Kidney (tissue), 14 donors: Measurements from ENCODE around the gene MSI2. TPM values are rescaled to one million over a fixed set of nuclear protein-coding genes. Genes with fewer than 3 reads are reported as not detected.

Experiments used
- DNase-seq, 5 donors: peaks; one replicate each; pipeline ENCODE4 v3.0.0-alpha.2; 2013 to 2020
- FAIRE-seq: peaks from 2 replicates; lab custom pipeline; 2012; peaks lifted over from hg19 to GRCh38; lab: Jason Lieb, UNC
- H3K27ac ChIP-seq, 2 donors: one replicate each; pipeline ENCODE4 v1.7.0; 2013; ENCODE audit warnings: low read depth in 2 of 2, low read length in 2 of 2, inconsistent platforms in 1 of 2
- H3K27me3 ChIP-seq: one replicate; pipeline ENCODE4 v1.7.1; 2013; ENCODE audit warnings: low read length, inconsistent platforms; ENCODE audit not compliant: control insufficient read depth, insufficient read depth
- H3K36me3 ChIP-seq, 3 donors: one replicate each; pipeline versions ENCODE4 v1.7.0 to v1.7.1; 2013; ENCODE audit warnings: low read length in 3 of 3, control low read depth in 1 of 3, inconsistent platforms in 1 of 3; ENCODE audit not compliant: insufficient read depth in 3 of 3, control insufficient read depth in 2 of 3
- H3K4me1 ChIP-seq, 3 donors: one replicate each; pipeline versions ENCODE4 v1.7.0 to v1.7.1; 2013; ENCODE audit warnings: low read length in 3 of 3, inconsistent platforms in 1 of 3, low read depth in 1 of 3; ENCODE audit not compliant: control insufficient read depth in 2 of 3, insufficient read depth in 2 of 3
- H3K4me3 ChIP-seq, 3 donors: one replicate each; pipeline versions ENCODE4 v1.7.0 to v1.8.1; 2013; ENCODE audit warnings: low read length in 3 of 3, control low read depth in 1 of 3, inconsistent platforms in 1 of 3
- H3K9ac ChIP-seq, 3 donors: one replicate each; pipeline versions ENCODE4 v1.7.0 to v1.7.1; 2013; ENCODE audit warnings: low read length in 3 of 3, control low read depth in 1 of 3, inconsistent platforms in 1 of 3
- H3K9me3 ChIP-seq, 3 donors: one replicate each; pipeline versions ENCODE4 v1.7.0 to v1.7.1; 2013; ENCODE audit warnings: low read length in 3 of 3, control low read depth in 1 of 3, inconsistent platforms in 1 of 3; ENCODE audit not compliant: control insufficient read depth in 2 of 3, insufficient read depth in 1 of 3
- CTCF ChIP-seq: IDR thresholded peaks from 3 replicates; pipeline ENCODE4 v1.5.1; 2012; ENCODE audit warnings: mild to moderate bottlenecking, moderate library complexity, borderline replicate concordance; ENCODE audit not compliant: insufficient read depth; ENCODE audit errors: extremely low read depth
- intact Hi-C: fragments of 100-400 bp; cut with DNase I; formaldehyde crosslinking; loops from one replicate; pipeline ENCODE4 v1.11.1; 2022
- polyA plus RNA-seq: library from polyadenylated mRNA; stranded (reverse); fragments of 350-450 nt; fragmentation: Illumina TruSeq; extraction: RNeasy Lipid Tissue Mini Kit (QIAGEN cat#74804); gene quantifications from one replicate; pipeline ENCODE4 v1.2.3, GENCODE V29; 2014; ENCODE audit warnings: low read depth, low replicate concordance; ENCODE audit not compliant: insufficient read depth
- total RNA-seq: library from RNA; stranded (reverse); fragmentation: NEBNext Ultra II Directional; extraction: Animal tissue kit (Norgen Biotek cat#: 25700); gene quantifications from one replicate; pipeline ENCODE4 v1.2.1, GENCODE V29; 2021
- donor health status: control.
- donor health status: control.
- donor health status: control.
- donor health status: control.
- donor health status: control.
- donor health status: DM: yes; HTN: yes; CAD: no.
- donor health status: Normal renal cell carcinoma (clear cell type).

The MSI2 gene
- total and polyA plus RNA-seq, 2 donors from 2014 or later = 69.2 to 151 TPM

- Histone ChIP-seq H3K4me1 (peaks cover 0 to 14% (median 13%) of the 10 kb centered on the region in 3 donors), H3K9me3 (no peaks in the 10 kb centered on the region), H3K27me3 (no peaks in the 10 kb centered on the region), H3K27ac (no peak overlapping the region), H3K9ac (no peak overlapping the region), H3K36me3 (peaks cover 0 to 8% (median 3%) of the 10 kb centered on the region in 3 donors), H3K4me3 (no peak overlapping the region)
- FAIRE-seq = no peak
- intact Hi-C loops = no loop called here
- TF ChIP-seq CTCF = no peak
- no peak for DNase-seq
Measured at GRCh38 chr17:57324631-57325030, 68.3 kb downstream of the MSI2 start.

DNA sequence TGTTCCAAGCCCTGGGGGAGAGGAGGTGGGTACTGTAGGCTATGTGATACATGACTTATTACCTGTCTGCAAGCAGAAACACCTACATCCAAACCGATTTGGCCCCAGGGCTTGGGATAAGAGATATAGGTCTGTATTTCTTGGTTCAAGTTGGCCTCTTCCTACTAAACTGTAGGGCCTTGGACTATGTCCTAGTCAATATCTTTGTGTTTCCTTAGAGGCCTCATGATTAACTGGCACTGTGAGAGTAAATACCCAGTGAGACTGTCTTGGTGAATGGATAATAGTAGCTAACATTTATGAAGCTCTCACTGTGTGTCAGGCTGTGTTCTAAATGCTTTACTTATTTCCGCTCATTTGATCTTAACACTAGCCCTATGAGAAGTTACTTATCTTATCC is 70.0 kb downstream of the MSI2 start:
- no peak for TF ChIP-seq CTCF
- FAIRE-seq (no peak), DNase-seq (no peak)
- H3K9ac ChIP-seq = no peak overlapping the region
- peaks cover 0 to 21% (median 16%) of the 10 kb centered on the region in 3 donors for H3K4me1 ChIP-seq
- intact Hi-C loops = no loop called here
- H3K9me3 ChIP-seq = no peaks in the 10 kb centered on the region
- no peak overlapping the region for H3K27ac ChIP-seq
- no peaks in the 10 kb centered on the region for H3K27me3 ChIP-seq
- H3K4me3 ChIP-seq = no peak overlapping the region
- peaks cover 0 to 8% (median 3%) of the 10 kb centered on the region in 3 donors for H3K36me3 ChIP-seq

DNA sequence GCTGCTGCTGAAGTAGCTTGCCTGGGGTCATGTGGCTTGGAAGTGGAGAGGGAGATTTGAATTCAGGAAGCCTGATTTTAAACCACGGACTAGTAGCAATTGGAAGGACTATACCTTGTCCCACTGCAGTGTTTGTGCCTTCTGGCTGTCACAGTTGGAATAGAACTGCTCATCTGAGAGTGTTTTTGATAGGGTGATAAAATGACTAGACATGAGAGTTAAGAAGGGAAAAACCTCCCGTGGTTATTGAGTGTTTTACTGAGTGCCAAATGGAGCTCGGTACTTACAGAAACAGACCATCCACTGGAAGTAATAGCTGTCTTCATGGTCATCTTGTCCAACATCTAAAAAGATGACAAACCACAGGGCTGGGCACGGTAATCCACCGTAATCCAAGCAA is 70.4 kb downstream of the MSI2 start:
- H3K9ac ChIP-seq = no peak overlapping the region
- peaks cover 0 to 8% (median 3%) of the 10 kb centered on the region in 3 donors for H3K36me3 ChIP-seq
- intact Hi-C loops = no loop called here
- H3K9me3 ChIP-seq = no peaks in the 10 kb centered on the region
- H3K27ac ChIP-seq = no peak overlapping the region
- peaks cover 0 to 24% (median 16%) of the 10 kb centered on the region in 3 donors for H3K4me1 ChIP-seq
- H3K4me3 ChIP-seq = no peak overlapping the region
- no peak for DNase-seq
- FAIRE-seq = no peak
- H3K27me3 ChIP-seq = no peaks in the 10 kb centered on the region
- no peak for TF ChIP-seq CTCF
